ENCODE results near the gene AADACL3. TPM values are rescaled to one million over a fixed set of nuclear protein-coding genes. Genes with fewer than 3 reads are reported as not detected.

The AADACL3 gene, protein sequence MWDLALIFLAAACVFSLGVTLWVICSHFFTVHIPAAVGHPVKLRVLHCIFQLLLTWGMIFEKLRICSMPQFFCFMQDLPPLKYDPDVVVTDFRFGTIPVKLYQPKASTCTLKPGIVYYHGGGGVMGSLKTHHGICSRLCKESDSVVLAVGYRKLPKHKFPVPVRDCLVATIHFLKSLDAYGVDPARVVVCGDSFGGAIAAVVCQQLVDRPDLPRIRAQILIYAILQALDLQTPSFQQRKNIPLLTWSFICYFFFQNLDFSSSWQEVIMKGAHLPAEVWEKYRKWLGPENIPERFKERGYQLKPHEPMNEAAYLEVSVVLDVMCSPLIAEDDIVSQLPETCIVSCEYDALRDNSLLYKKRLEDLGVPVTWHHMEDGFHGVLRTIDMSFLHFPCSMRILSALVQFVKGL
- not detected in 2 replicates for total RNA-seq

GRCh38 chr1:12715896-12716437 lies at the start of gene AADACL3:
AADACL3 (plus strand) TSS chr1:12716110; CDS start chr1:12716177, 67 bp downstream.

DNA sequence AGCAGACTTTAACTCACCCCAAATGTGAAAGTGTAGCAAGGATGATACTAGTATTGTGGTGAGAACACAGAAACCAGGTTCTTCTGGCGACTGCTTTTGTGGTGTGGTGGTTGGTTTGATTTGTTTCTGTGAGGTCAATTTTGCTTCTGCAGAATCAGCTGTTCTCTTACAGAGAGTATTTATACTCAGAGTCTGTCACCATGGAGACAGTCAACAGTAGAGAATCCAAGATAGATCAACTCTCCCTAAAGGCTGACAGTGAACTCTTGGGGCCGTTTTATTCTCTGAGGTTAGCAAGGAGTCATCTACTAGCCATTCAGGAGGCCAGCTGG lies 30.0 kb downstream of the AADACL3 start, which contains the start of gene CFAP107:
CFAP107 (plus strand) TSS at position 209 of the 332 bp plus-strand sequence. CDS start 231 bp downstream, outside the sequence.

DNA sequence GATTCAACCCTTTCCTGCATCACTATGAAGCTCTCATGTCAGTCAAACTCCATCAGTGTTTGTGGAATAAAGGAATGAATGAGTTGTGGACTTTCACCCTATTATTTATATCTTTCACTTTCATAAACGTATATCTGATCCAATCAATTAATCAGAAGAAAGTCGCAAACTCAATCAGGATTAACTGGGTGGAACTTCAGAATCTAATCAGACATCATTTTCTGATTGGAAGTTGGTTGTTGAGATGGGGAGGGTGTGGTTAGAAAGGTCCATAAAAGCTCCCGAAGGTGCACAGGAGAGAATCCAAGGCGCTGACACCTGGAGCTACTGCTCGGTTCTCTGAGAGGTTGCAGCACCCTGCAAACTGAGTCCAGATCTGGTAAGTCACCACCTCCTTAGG lies 57.5 kb downstream of the AADACL3 start, which contains the start of gene PRAMEF12:
PRAMEF12 (plus strand) TSS at position 301 of the 400 bp plus-strand sequence. CDS start 1,130 bp downstream, outside the sequence.

Small RNAs within 50 kb of the gene (small RNA-seq; reads per million reads assigned to genes)
- gene AC244670.1, result not detected

Other genes starting within 250 kb of the AADACL3 start
- 95.1 and 100 TPM in 2 replicates for gene DHRS3, start 97.9 kb upstream of the AADACL3 start, total RNA-seq
- gene AADACL4, start 72.0 kb upstream of the AADACL3 start, total RNA-seq, result 0.16 TPM in 1 of 2 replicates, not detected in the other
- gene CFAP107, start 30.1 kb downstream of the AADACL3 start, total RNA-seq, result not detected in 2 replicates
- not detected in 2 replicates for gene PRAMEF12, start 57.6 kb downstream of the AADACL3 start, total RNA-seq
- gene PRAMEF1, start 75.3 kb downstream of the AADACL3 start, total RNA-seq, result not detected in 2 replicates
- not detected in 2 replicates for gene PRAMEF11, start 115.3 kb downstream of the AADACL3 start, total RNA-seq
- not detected in 2 replicates for gene HNRNPCL1, start 132.6 kb downstream of the AADACL3 start, total RNA-seq
- not detected in 2 replicates for gene PRAMEF2, start 141.0 kb downstream of the AADACL3 start, total RNA-seq
- gene PRAMEF4, start 170.1 kb downstream of the AADACL3 start, total RNA-seq, result not detected in 2 replicates
- not detected in 2 replicates for gene PRAMEF10, start 182.2 kb downstream of the AADACL3 start, total RNA-seq
- not detected in 2 replicates for gene PRAMEF7, start 200.5 kb downstream of the AADACL3 start, total RNA-seq
- gene PRAMEF6, start 231.5 kb downstream of the AADACL3 start, total RNA-seq, result not detected in 2 replicates